Breast epithelium (tissue), 3 donors: ENCODE results near the gene WDR7.

Source experiments
- CTCF ChIP-seq, 3 donors: fragments of 450-650 bp; IDR thresholded peaks; one replicate each; pipeline ENCODE4 v1.5.1; 2016 to 2017; ENCODE audit warnings: antibody characterized with exemption in 3 of 3, mild to moderate bottlenecking in 3 of 3, moderate library complexity in 3 of 3
- POLR2A ChIP-seq: fragments of 450-650 bp; IDR thresholded peaks from one replicate; pipeline ENCODE4 v1.6.1; 2016; ENCODE audit warnings: antibody characterized with exemption, mild to moderate bottlenecking, moderate library complexity

DNA sequence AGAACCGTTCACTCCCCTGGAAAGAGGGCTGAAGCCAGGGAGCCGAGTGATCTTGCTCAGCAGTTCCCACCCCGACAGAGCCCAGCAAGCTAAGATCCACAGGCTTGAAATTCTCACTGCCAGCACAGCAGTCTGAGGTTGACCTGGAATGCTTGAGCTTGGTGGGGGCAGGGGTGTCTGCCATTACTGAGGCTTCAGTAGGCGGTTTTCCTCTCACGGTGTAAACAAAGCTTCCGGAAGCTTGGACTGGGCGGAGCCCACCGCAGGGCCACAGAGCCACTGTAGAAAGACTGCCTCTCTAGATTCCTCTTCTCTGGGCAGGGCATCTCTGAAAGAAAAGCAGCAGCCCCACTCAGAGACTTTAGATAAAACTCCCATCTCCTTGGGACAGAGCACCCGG is 180.8 kb downstream of the WDR7 start:
- no peak for TF ChIP-seq POLR2A
- no peak for TF ChIP-seq CTCF (IDR thresholded peaks at IDR 0.05)
